ENCODE data around the gene INPP5A.

INPP5A gene

GRCh38 chr10:132786884-132787494, 249.4 kb downstream of the INPP5A start:
- TF ChIP-seq SNAI2 (CRISPR knock-in tag; IDR thresholded peaks at IDR 0.05) (no peak), GLIS3 (CRISPR knock-in tag; IDR thresholded peaks at IDR 0.05) (no peak), POU6F1 (CRISPR knock-in tag; IDR thresholded peaks at IDR 0.05; ENCODE audit: borderline replicate concordance, low read depth) (no peak), PATZ1 (CRISPR knock-in tag; IDR thresholded peaks at IDR 0.05; ENCODE audit: borderline replicate concordance) (no peak), CREB5 (CRISPR knock-in tag; IDR thresholded peaks at IDR 0.05; ENCODE audit: low read depth) (no peak), ZNF8 (CRISPR knock-in tag; IDR thresholded peaks at IDR 0.05) (no peak), BACH2 (CRISPR knock-in tag; IDR thresholded peaks at IDR 0.05; ENCODE audit: borderline replicate concordance) (no peak), RARB (CRISPR knock-in tag; IDR thresholded peaks at IDR 0.05) (no peak), TOX (CRISPR knock-in tag; IDR thresholded peaks at IDR 0.05; ENCODE audit: borderline replicate concordance) (no peak), ZFP3 (CRISPR knock-in tag; IDR thresholded peaks at IDR 0.05) (no peak), CSRNP3 (CRISPR knock-in tag; IDR thresholded peaks at IDR 0.05) (no peak)
- no peak for ATAC-seq

- TF ChIP-seq RARB (CRISPR knock-in tag; IDR thresholded peaks at IDR 0.05), result no peak
- no peak for TF ChIP-seq TOX (CRISPR knock-in tag; IDR thresholded peaks at IDR 0.05; ENCODE audit: borderline replicate concordance)
- TF ChIP-seq PPARA (CRISPR knock-in tag; IDR thresholded peaks at IDR 0.05; ENCODE audit: borderline replicate concordance), result no peak
- no peak for TF ChIP-seq CREB5 (CRISPR knock-in tag; IDR thresholded peaks at IDR 0.05; ENCODE audit: low read depth)
- TF ChIP-seq CSRNP3 (CRISPR knock-in tag; IDR thresholded peaks at IDR 0.05), result no peak
- TF ChIP-seq ZFP30 (CRISPR knock-in tag; IDR thresholded peaks at IDR 0.05), result no peak
- TF ChIP-seq ESRRG (CRISPR knock-in tag; IDR thresholded peaks at IDR 0.05), result no peak
- ATAC-seq, result no peak; the same call in 2 of the 3 replicates
Observed at GRCh38 chr10:132787495-132788179, 250.1 kb downstream of the INPP5A start.

- peak; percentile 50 for ATAC-seq
- TF ChIP-seq ISL1 (CRISPR knock-in tag; IDR thresholded peaks at IDR 0.05) (no peak), SNAI2 (CRISPR knock-in tag; IDR thresholded peaks at IDR 0.05) (no peak), CREB5 (CRISPR knock-in tag; IDR thresholded peaks at IDR 0.05; ENCODE audit: low read depth) (no peak), PPARA (CRISPR knock-in tag; IDR thresholded peaks at IDR 0.05; ENCODE audit: borderline replicate concordance) (no peak), ESRRG (CRISPR knock-in tag; IDR thresholded peaks at IDR 0.05) (no peak), GLIS3 (CRISPR knock-in tag; IDR thresholded peaks at IDR 0.05) (no peak), ZFP3 (CRISPR knock-in tag; IDR thresholded peaks at IDR 0.05) (no peak), ZNF8 (CRISPR knock-in tag; IDR thresholded peaks at IDR 0.05) (no peak), ZC3H10 (CRISPR knock-in tag; IDR thresholded peaks at IDR 0.05) (no peak), ARNTL (CRISPR knock-in tag; IDR thresholded peaks at IDR 0.05; ENCODE audit: borderline replicate concordance, low read depth) (no peak), BACH2 (CRISPR knock-in tag; IDR thresholded peaks at IDR 0.05; ENCODE audit: borderline replicate concordance) (no peak), CSDC2 (CRISPR knock-in tag; IDR thresholded peaks at IDR 0.05) (no peak), PATZ1 (CRISPR knock-in tag; IDR thresholded peaks at IDR 0.05; ENCODE audit: borderline replicate concordance) (no peak), ZNF70 (CRISPR knock-in tag; IDR thresholded peaks at IDR 0.05) (no peak)
Observed at GRCh38 chr10:132788180-132788830, 250.7 kb downstream of the INPP5A start.

Data from SK-N-SH treated with all-trans-retinoic acid at 6 μM for 48 hours (cell line).